HUES6 (cell line): ENCODE data around the gene TBKBP1.

Experiments used
- H3K27ac ChIP-seq: 2 replicates; pipeline ENCODE4 v1.7.0; 2013; ENCODE audit warnings: low read depth, mild to moderate bottlenecking, low read length, inconsistent platforms
- H3K27me3 ChIP-seq: 2 replicates; pipeline ENCODE4 v1.6.1; 2013; ENCODE audit warnings: low read length; ENCODE audit not compliant: control insufficient read depth, insufficient read depth
- H3K36me3 ChIP-seq: 2 replicates; pipeline ENCODE4 v1.6.1; 2013; ENCODE audit warnings: low read length; ENCODE audit not compliant: control insufficient read depth, insufficient read depth
- H3K4me1 ChIP-seq: 2 replicates; pipeline ENCODE4 v1.6.1; 2013; ENCODE audit warnings: low read length; ENCODE audit not compliant: control insufficient read depth, insufficient read depth
- H3K4me3 ChIP-seq: 2 replicates; pipeline ENCODE4 v1.5.1; 2013; ENCODE audit warnings: low read depth, low read length
- H3K9ac ChIP-seq: one replicate; pipeline ENCODE4 v1.6.1; 2013; ENCODE audit warnings: mild to moderate bottlenecking, low read length
- H3K9me3 ChIP-seq: 2 replicates; pipeline ENCODE4 v1.6.1; 2013; ENCODE audit warnings: low read depth, low read length; ENCODE audit not compliant: control insufficient read depth, insufficient read depth

TBKBP1 gene

DNA sequence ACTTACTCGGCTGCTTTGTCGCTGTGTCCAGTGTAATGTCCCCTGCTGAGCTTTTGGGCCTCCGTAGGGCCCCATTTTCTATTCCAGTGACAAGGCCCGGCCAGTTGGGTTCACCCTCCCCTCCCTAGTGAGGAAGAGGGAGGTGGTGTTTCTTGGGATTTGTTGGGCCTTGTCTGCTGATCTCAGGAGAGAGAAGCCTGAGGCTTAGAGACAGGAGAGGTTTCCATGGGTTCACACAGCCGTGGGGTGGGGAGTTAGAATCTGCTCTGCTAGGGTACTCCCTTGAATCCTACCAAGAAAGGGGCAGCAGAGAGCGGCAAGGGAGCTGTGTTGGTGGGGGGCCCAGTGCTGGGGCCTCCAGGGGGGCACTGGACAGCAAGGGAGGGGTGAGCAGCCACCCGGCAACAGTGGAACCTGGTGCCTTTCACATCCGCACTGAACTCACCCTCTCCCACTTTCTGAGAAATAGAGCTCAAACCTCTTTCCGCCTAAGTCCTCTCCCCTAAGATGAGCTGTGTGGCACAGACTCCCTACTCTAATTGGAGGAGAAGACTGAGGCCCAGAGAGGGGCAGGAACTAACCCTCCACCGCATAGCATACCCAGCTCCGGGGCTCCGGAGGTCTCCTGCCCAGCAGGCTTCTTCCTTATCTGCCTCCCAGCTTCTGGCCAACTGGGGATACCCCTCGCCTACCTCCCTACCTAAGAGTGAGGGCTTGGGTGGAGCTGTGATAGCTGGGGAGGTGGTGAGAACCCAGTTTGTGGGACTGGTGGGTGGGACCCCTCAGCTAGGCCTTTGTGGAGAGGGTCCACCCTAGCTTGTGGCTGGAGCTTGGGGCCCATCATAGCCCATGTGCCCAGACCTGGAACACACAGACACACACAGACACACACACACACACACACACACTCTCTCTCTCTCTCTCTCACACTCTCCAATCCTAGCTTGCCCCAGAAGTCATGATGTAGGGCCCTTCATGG lies 6.8 kb downstream of the TBKBP1 start:
- H3K9ac ChIP-seq: peak overlapping the region; percentile 2
- H3K36me3 ChIP-seq: peaks cover 3% of the 10 kb centered on the region; the same call in 1 of the 2 replicates
- H3K27ac ChIP-seq: no peak overlapping the region
- peaks cover 12% of the 10 kb centered on the region for H3K4me1 ChIP-seq
- no peak overlapping the region for H3K4me3 ChIP-seq
- H3K9me3 ChIP-seq: no peaks in the 10 kb centered on the region
- no peaks in the 10 kb centered on the region for H3K27me3 ChIP-seq

DNA sequence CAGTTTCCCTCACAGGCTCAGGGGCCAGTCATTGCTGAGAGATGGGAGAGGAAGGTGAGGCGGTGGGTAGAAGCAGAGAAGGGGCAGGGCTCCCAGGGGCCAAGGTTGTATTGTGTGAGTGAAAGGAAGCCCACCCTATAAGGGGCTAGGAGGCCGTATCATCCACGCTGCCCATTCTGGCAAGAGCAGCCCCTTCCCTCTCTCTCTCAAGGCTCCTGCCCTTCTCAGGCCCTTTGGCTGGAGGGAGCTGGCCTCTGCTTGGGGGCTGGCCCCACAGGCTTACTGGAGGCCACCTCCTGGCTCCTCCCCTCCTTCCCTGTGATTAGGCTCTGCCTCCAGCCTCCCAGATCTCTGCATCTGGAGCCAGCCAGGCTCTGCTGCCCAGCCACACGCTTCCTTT lies 7.6 kb downstream of the TBKBP1 start:
- Histone ChIP-seq H3K36me3 (peaks cover 3% of the 10 kb centered on the region; the same call in 1 of the 2 replicates), H3K27ac (no peak overlapping the region), H3K4me3 (no peak overlapping the region), H3K9me3 (no peaks in the 10 kb centered on the region), H3K9ac (no peak overlapping the region), H3K4me1 (peaks cover 6% of the 10 kb centered on the region; the same call in 1 of the 2 replicates), H3K27me3 (no peaks in the 10 kb centered on the region)

DNA sequence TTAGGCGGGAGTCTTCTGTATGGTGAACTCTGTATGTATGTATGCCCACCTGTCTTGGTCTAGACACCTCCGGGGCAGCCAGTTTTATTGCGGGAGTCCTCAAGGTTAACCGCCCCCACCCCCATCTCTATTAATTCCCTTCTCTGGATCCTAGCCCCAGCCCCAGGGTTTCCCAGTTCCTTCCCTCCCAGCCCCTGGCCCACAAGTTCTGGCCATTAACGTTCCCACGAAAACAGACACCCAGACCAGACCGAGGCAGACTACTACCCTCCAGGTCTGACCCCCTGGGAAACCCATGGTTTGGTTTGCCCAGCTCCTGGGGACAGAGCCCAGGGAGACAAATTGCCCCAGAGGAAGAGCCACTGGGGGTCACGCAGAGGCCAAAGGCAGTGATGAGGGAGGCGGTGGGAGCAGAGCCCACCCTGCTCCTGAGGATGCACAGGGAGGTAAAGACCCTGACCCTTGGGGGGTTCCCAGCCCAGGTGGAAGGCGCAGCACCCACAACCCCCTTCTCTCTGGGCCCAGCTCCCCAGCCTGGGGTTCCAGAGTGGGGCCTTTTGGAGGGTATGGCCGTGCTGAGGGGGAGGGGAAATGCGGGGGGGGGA lies 8.5 kb downstream of the TBKBP1 start:
- H3K9me3 ChIP-seq: no peaks in the 10 kb centered on the region
- peaks cover 6% of the 10 kb centered on the region; the same call in 1 of the 2 replicates for H3K4me1 ChIP-seq
- H3K36me3 ChIP-seq: no peaks in the 10 kb centered on the region
- H3K27ac ChIP-seq: no peak overlapping the region
- no peak overlapping the region for H3K9ac ChIP-seq
- H3K4me3 ChIP-seq: no peak overlapping the region
- H3K27me3 ChIP-seq: peaks cover 2% of the 10 kb centered on the region

DNA sequence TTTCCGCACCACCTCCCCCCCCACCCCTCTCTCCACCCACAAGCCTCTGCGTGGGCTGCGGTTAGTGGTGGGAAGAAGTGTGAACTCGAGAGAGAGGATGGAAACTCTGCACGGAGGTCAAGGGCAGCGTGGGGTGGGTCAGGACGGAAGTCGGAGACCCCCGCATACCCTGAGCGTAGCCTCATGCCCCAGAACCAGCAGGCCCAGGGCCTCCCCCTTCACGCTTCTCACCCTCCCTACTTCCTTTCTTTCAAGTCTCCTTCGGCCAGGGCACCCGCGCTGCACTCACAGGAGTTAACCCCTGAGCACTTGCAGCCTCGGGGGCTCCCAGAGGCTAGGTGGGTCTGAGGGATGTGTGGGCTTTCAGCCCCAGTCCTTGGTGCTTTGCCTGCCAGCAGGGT lies 9.2 kb downstream of the TBKBP1 start:
- no peak overlapping the region for H3K9ac ChIP-seq
- no peak overlapping the region for H3K27ac ChIP-seq
- H3K27me3 ChIP-seq: peaks cover 9% of the 10 kb centered on the region
- no peaks in the 10 kb centered on the region for H3K9me3 ChIP-seq
- peaks cover 6% of the 10 kb centered on the region; the same call in 1 of the 2 replicates for H3K4me1 ChIP-seq
- H3K4me3 ChIP-seq: no peak overlapping the region
- no peaks in the 10 kb centered on the region for H3K36me3 ChIP-seq

DNA sequence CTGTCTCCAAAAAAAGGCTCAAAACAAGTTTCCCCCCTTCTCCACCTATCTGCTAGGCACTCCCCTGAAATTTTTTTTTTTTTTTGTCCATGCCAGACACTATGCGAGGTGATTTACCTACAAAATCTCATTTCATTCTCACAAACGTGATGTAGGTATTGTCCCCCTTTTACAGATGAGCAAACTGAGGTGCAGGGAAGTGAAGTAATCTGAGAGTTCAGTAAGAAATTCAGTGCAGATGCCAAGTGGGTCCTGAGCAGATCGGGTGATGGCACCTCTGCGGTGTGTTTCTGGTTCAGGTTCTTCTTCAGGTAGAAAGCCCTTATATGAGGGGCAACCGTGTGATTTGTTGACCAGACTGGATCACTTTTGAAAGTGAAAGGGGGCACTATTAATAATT lies 9.7 kb downstream of the TBKBP1 start:
- H3K36me3 ChIP-seq: no peaks in the 10 kb centered on the region
- no peaks in the 10 kb centered on the region for H3K9me3 ChIP-seq
- peaks cover 6% of the 10 kb centered on the region; the same call in 1 of the 2 replicates for H3K4me1 ChIP-seq
- H3K27ac ChIP-seq: no peak overlapping the region
- peaks cover 11% of the 10 kb centered on the region for H3K27me3 ChIP-seq
- no peak overlapping the region for H3K9ac ChIP-seq
- H3K4me3 ChIP-seq: no peak overlapping the region

DNA sequence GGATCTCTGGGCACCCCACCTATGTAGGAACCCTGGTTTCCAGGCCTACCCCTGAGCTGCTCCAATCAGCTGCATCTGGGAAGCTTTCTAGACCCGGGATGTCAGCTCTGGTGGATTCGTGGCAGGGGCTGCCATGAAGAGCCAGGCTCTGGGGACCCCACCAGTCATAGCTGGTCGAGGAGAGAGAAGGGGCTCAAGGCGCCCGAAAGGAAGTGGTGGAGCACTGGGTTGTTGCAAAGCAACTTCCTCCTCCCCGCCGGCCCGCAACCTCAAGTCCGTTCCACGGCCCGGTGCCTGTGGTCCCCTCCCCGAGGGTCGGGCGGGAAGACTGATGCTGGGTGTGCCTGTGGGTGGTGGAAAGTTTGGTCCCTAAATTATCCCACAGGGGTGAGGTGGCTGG lies 10.2 kb downstream of the TBKBP1 start:
- Histone ChIP-seq H3K4me1 (peaks cover 6% of the 10 kb centered on the region; the same call in 1 of the 2 replicates), H3K9me3 (no peaks in the 10 kb centered on the region), H3K4me3 (no peak overlapping the region), H3K27me3 (peaks cover 13% of the 10 kb centered on the region), H3K9ac (no peak overlapping the region), H3K36me3 (no peaks in the 10 kb centered on the region), H3K27ac (no peak overlapping the region)

DNA sequence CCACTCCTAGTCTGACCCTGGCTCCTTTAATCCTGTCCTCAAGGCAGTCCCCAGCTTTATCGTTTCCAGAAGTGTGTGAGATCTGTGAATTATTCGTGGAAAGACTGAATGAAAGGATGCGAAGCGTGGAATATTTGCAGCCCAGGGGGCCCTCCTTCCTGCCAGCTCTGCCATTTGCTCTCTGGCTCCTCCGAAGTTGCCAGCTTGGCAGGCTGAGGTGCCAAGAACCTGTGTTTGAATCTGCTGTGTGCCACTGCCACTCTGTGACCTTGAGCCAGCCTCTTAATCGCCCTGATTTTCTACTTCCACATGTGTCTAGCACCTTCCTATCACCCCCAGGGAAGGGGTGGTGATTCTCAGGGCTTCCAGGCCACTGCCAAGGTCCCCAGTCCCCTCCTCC lies 10.8 kb downstream of the TBKBP1 start:
- H3K4me3 ChIP-seq: no peak overlapping the region
- peaks cover 6% of the 10 kb centered on the region; the same call in 1 of the 2 replicates for H3K4me1 ChIP-seq
- no peaks in the 10 kb centered on the region for H3K9me3 ChIP-seq
- H3K36me3 ChIP-seq: no peaks in the 10 kb centered on the region
- H3K27ac ChIP-seq: no peak overlapping the region
- no peak overlapping the region for H3K9ac ChIP-seq
- H3K27me3 ChIP-seq: peaks cover 19% of the 10 kb centered on the region

DNA sequence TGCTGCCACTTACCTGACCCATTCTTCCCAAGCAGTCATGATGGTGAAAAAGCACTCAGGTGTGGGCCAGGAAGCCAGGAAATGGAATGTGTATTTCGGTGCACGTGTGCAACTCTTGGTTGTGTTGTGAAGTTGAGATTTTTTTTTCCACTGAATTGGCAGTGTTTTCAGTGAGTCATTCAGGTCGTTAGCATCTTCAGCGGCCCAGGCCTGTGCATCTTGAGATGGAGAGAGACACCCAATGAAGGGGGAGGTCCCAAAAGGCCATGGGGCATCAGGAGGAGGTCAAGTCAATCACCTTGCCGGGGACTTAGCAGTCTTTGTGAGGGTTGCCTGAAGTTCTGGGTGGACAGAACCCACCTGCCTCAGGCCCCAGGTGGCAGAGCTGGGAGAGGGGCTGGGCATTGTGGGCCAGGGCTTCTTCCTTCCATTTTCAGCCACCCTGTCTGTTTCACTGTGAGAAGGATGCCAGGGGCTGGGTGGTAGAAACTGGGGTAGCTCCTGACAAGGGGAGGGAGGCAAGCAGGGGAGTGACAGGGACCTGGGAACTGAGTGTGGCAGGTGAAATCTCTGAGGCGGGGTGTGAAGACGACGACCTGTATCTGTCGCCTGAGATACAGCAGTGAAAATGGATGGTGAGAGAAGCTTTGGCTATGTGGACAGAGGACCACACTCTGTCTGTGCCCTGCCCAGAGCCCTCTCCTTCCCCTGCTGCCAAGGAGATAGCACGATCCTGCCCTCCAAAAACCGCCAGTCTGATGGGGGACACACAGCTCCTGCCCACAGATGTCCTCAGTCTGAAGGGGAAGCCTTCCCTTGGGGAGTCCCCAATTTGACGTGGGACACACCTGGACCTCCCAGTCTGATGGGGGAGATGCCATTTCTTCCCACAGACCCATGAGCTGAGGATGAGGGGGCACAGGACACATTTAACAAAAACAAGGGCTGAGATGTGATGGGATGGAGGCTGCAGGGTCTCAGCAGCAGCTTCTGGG lies 11.9 kb downstream of the TBKBP1 start:
- Histone ChIP-seq H3K9me3 (no peaks in the 10 kb centered on the region), H3K4me1 (peaks cover 6% of the 10 kb centered on the region; the same call in 1 of the 2 replicates), H3K9ac (no peak overlapping the region), H3K27ac (no peak overlapping the region), H3K27me3 (peaks cover 19% of the 10 kb centered on the region), H3K4me3 (no peak overlapping the region), H3K36me3 (peaks cover 2% of the 10 kb centered on the region; the same call in 1 of the 2 replicates)

DNA sequence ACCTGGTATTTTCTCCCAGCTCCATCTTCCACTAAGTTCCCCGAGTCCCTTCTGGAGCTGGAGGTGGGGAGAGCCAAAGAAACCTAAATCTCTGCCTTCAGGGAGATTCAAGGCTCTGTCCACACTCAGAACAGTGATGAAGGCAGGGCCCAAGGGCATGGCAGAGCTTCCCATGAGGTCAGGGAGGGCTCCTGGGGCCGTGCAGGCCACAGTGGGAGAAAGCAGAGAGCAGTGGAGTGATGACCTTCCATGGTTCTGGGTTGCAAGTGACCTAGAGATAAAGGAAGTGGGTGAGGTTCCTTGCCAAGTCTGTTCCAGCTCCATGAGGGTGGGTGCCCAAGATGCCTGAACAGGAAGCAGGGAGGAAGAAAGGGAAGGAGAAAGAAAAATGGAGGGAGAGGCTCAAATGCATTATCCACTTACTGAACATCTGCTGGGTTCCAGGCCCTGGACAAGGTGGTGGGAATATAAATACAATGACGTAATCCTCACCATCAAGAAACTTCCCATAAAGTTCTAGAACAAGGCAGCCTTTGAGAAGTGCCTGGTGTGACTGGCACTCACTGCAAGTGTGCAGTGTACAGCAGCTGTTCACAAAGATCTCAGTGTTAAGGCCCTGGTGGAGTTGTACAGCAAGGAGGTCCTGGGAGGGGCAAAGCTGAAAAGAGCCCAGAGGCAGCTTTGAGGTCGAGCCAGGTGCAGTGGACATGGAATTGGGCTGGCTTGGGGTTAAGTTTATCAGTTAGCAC lies 13.3 kb downstream of the TBKBP1 start:
- peaks cover 19% of the 10 kb centered on the region for H3K27me3 ChIP-seq
- H3K36me3 ChIP-seq: peaks cover 4% of the 10 kb centered on the region; the same call in 1 of the 2 replicates
- H3K4me3 ChIP-seq: no peak overlapping the region
- H3K9ac ChIP-seq: no peak overlapping the region
- H3K9me3 ChIP-seq: no peaks in the 10 kb centered on the region
- no peak overlapping the region for H3K27ac ChIP-seq
- no peaks in the 10 kb centered on the region; the same call in 1 of the 2 replicates for H3K4me1 ChIP-seq

DNA sequence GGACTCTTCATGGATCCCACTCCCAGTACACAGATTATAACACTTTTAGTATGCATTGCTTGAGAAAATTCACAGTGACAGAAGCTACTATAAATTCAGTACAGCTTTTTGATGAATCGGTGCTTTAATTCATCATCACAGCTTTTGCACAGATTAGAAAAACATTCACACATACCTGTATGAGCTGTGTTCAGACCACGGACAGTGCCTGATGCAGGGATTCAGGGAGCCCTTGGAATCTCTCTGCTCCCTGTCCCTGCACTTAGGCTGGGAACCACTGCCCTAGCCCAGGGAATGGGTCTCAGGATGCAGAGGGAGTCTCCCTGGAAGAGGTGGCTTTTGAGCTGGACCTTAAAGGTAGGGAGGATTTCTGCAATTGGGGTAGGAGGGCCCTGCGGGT lies 13.9 kb downstream of the TBKBP1 start:
- Histone ChIP-seq H3K9me3 (no peaks in the 10 kb centered on the region), H3K27ac (no peak overlapping the region), H3K4me3 (no peak overlapping the region; the same call in 1 of the 2 replicates), H3K4me1 (no peaks in the 10 kb centered on the region; the same call in 1 of the 2 replicates), H3K27me3 (peaks cover 24% of the 10 kb centered on the region), H3K36me3 (peaks cover 4% of the 10 kb centered on the region; the same call in 1 of the 2 replicates), H3K9ac (no peak overlapping the region)
